HG03442 (cell line): ENCODE results near the gene CCDC69.
A peak's percentile ranks its signal among the peaks of the same experiment; 100 is the strongest.
"Not testable (repeated sequence)": the region's sequence is repeated elsewhere in the genome, so short reads cannot be mapped to it uniquely, and the experiment has no call there.

Experiments used
- ATAC-seq: cut with Tn5 transposase; IDR thresholded peaks from one replicate; pipeline ENCODE4 v1.9.1; 2021; ENCODE audit warnings: mild to moderate bottlenecking, moderate library complexity; ENCODE audit not compliant: unreplicated experiment

The CCDC69 gene

GRCh38 chr5:151248651-151249050 lies 24.8 kb upstream of the CCDC69 start:
- no peak for ATAC-seq

GRCh38 chr5:151245680-151246219 lies 21.9 kb upstream of the CCDC69 start:
- no peak for ATAC-seq

GRCh38 chr5:151244206-151244605 lies 20.3 kb upstream of the CCDC69 start:
- ATAC-seq: no peak

- no peak for ATAC-seq
Measured at GRCh38 chr5:151243564-151243963, 19.7 kb upstream of the CCDC69 start.

GRCh38 chr5:151243127-151243526 lies 19.2 kb upstream of the CCDC69 start:
- no peak for ATAC-seq

- ATAC-seq: no peak
Measured at GRCh38 chr5:151240924-151241635, 17.2 kb upstream of the CCDC69 start.

- ATAC-seq: not testable (repeated sequence)
Measured at GRCh38 chr5:151240268-151240835, 16.5 kb upstream of the CCDC69 start.

GRCh38 chr5:151239237-151239861 lies 15.5 kb upstream of the CCDC69 start:
- peak; percentile 32 for ATAC-seq

- peak; percentile 47 for ATAC-seq
Measured at GRCh38 chr5:151238303-151238741, 14.4 kb upstream of the CCDC69 start.

- ATAC-seq: no peak
Measured at GRCh38 chr5:151237685-151238084, 13.8 kb upstream of the CCDC69 start.

GRCh38 chr5:151236888-151237287 lies 13.0 kb upstream of the CCDC69 start:
- ATAC-seq: no peak

- ATAC-seq: not testable (repeated sequence)
Measured at GRCh38 chr5:151235239-151235571, 11.3 kb upstream of the CCDC69 start.

GRCh38 chr5:151234476-151235238 lies 10.8 kb upstream of the CCDC69 start:
- ATAC-seq: peak; percentile 70

GRCh38 chr5:151233616-151234085 lies 9.8 kb upstream of the CCDC69 start:
- ATAC-seq: peak; percentile 32

GRCh38 chr5:151231359-151231758 lies 7.5 kb upstream of the CCDC69 start:
- no peak for ATAC-seq

- ATAC-seq: no peak
Measured at GRCh38 chr5:151230048-151230680, 6.3 kb upstream of the CCDC69 start.

- no peak for ATAC-seq
Measured at GRCh38 chr5:151228986-151229385, 5.1 kb upstream of the CCDC69 start.

- no peak for ATAC-seq
Measured at GRCh38 chr5:151227918-151228447, 4.1 kb upstream of the CCDC69 start.

GRCh38 chr5:151225475-151225874 lies 1.6 kb upstream of the CCDC69 start:
- ATAC-seq: no peak

- ATAC-seq: no peak
Measured at GRCh38 chr5:151225071-151225470, 1.2 kb upstream of the CCDC69 start.
